ENCODE measurements around the gene HELZ.

Gene HELZ

GRCh38 chr17:67121316-67121891, 123.6 kb downstream of the HELZ start:
- no peaks in the 10 kb centered on the region for H3K4me1 ChIP-seq (ENCODE audit: insufficient read depth, low read length, severe bottlenecking)
- H3K9me2 ChIP-seq (ENCODE audit: low read depth, low read length), result no peaks in the 10 kb centered on the region
- no peaks in the 10 kb centered on the region for H4K20me1 ChIP-seq (ENCODE audit: insufficient read depth, low read length)
- H3K9ac ChIP-seq (ENCODE audit: low read length), result no peak overlapping the region
- H3K79me2 ChIP-seq (ENCODE audit: insufficient read depth, low read length), result no peaks in the 10 kb centered on the region
- peaks cover 80% of the 10 kb centered on the region for H3K36me3 ChIP-seq (ENCODE audit: insufficient read depth, low read length)
- peaks cover 3% of the 10 kb centered on the region; the same call in 1 of the 2 replicates for H3K9me3 ChIP-seq (ENCODE audit: low read length)
- no peak overlapping the region for H3K27ac ChIP-seq (ENCODE audit: low read depth, low read length, poor library complexity, severe bottlenecking)
- H3K27me3 ChIP-seq (ENCODE audit: insufficient read depth, low read length), result no peaks in the 10 kb centered on the region
- H3K4me3 ChIP-seq (ENCODE audit: low read depth, low read length, poor library complexity, severe bottlenecking), result no peak overlapping the region
- H3F3A ChIP-seq (ENCODE audit: insufficient read depth, low read length), result no peaks in the 10 kb centered on the region
- TF ChIP-seq, protein P1, sequence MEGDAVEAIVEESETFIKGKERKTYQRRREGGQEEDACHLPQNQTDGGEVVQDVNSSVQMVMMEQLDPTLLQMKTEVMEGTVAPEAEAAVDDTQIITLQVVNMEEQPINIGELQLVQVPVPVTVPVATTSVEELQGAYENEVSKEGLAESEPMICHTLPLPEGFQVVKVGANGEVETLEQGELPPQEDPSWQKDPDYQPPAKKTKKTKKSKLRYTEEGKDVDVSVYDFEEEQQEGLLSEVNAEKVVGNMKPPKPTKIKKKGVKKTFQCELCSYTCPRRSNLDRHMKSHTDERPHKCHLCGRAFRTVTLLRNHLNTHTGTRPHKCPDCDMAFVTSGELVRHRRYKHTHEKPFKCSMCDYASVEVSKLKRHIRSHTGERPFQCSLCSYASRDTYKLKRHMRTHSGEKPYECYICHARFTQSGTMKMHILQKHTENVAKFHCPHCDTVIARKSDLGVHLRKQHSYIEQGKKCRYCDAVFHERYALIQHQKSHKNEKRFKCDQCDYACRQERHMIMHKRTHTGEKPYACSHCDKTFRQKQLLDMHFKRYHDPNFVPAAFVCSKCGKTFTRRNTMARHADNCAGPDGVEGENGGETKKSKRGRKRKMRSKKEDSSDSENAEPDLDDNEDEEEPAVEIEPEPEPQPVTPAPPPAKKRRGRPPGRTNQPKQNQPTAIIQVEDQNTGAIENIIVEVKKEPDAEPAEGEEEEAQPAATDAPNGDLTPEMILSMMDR (IDR thresholded peaks at IDR 0.05; ENCODE audit: low read length), result no peak
- no peak for TF ChIP-seq EZH2 (IDR thresholded peaks at IDR 0.05; ENCODE audit: borderline replicate concordance, low read length)
- H3K4me2 ChIP-seq (ENCODE audit: low read length), result no peak overlapping the region
- H2AFZ ChIP-seq (ENCODE audit: low read length), result no peak overlapping the region

GRCh38 chr17:67119102-67119501, 125.9 kb downstream of the HELZ start:
- Histone ChIP-seq H3K4me2 (ENCODE audit: low read length) (no peak overlapping the region), H3K9me3 (ENCODE audit: low read length) (peaks cover 3% of the 10 kb centered on the region), H3K4me3 (ENCODE audit: low read depth, low read length, poor library complexity, severe bottlenecking) (no peak overlapping the region), H3K27me3 (ENCODE audit: insufficient read depth, low read length) (no peaks in the 10 kb centered on the region), H3K4me1 (ENCODE audit: insufficient read depth, low read length, severe bottlenecking) (no peaks in the 10 kb centered on the region), H4K20me1 (ENCODE audit: insufficient read depth, low read length) (no peaks in the 10 kb centered on the region), H3K9me2 (ENCODE audit: low read depth, low read length) (no peaks in the 10 kb centered on the region), H3K9ac (ENCODE audit: low read length) (no peak overlapping the region), H3K79me2 (ENCODE audit: insufficient read depth, low read length) (no peaks in the 10 kb centered on the region), H3F3A (ENCODE audit: insufficient read depth, low read length) (no peaks in the 10 kb centered on the region), H3K36me3 (ENCODE audit: insufficient read depth, low read length) (peaks cover 93% of the 10 kb centered on the region), H3K27ac (ENCODE audit: low read depth, low read length, poor library complexity, severe bottlenecking) (no peak overlapping the region), H2AFZ (ENCODE audit: low read length) (no peak overlapping the region)
- TF ChIP-seq, protein P1 (IDR thresholded peaks at IDR 0.05; ENCODE audit: low read length), result no peak
- TF ChIP-seq EZH2 (IDR thresholded peaks at IDR 0.05; ENCODE audit: borderline replicate concordance, low read length), result no peak

DNA sequence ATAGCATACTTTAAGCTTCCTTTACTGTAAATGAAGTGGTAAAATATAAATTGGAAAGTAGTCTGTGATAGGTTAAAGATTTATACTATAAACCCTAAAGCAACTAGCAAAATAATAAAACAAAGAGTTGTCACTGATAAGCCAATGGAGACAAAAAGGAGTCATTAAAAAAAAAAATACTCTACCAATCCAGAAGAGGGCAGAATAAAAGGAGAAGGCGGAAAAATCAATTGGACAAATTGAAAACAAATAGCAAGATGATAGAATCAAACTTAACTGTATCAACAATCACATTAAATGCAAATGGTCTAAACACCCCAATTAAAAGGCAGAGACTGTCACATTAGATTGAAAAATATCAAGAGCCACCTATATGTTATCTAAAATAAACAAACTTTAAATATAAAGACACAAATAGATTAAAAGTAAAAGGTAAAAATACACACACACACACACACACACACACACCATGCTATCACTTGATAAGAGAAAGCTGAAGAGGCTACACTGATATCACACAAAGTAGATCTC, 128.9 kb downstream of the HELZ start:
- no peak overlapping the region for H2AFZ ChIP-seq (ENCODE audit: low read length)
- H3F3A ChIP-seq (ENCODE audit: insufficient read depth, low read length), result no peaks in the 10 kb centered on the region
- H3K4me1 ChIP-seq (ENCODE audit: insufficient read depth, low read length, severe bottlenecking), result no peaks in the 10 kb centered on the region
- H4K20me1 ChIP-seq (ENCODE audit: insufficient read depth, low read length), result no peaks in the 10 kb centered on the region
- no peak overlapping the region for H3K4me3 ChIP-seq (ENCODE audit: low read depth, low read length, poor library complexity, severe bottlenecking)
- no peak overlapping the region for H3K4me2 ChIP-seq (ENCODE audit: low read length)
- H3K36me3 ChIP-seq (ENCODE audit: insufficient read depth, low read length), result peaks cover 92% of the 10 kb centered on the region
- H3K9me3 ChIP-seq (ENCODE audit: low read length), result peaks cover 3% of the 10 kb centered on the region
- no peak overlapping the region for H3K27ac ChIP-seq (ENCODE audit: low read depth, low read length, poor library complexity, severe bottlenecking)
- H3K27me3 ChIP-seq (ENCODE audit: insufficient read depth, low read length), result no peaks in the 10 kb centered on the region
- H3K9me2 ChIP-seq (ENCODE audit: low read depth, low read length), result no peaks in the 10 kb centered on the region
- H3K79me2 ChIP-seq (ENCODE audit: insufficient read depth, low read length), result no peaks in the 10 kb centered on the region
- H3K9ac ChIP-seq (ENCODE audit: low read length), result no peak overlapping the region
- TF ChIP-seq EZH2 (IDR thresholded peaks at IDR 0.05; ENCODE audit: borderline replicate concordance, low read length), result no peak
- TF ChIP-seq, protein P1 (IDR thresholded peaks at IDR 0.05; ENCODE audit: low read length), result peak; percentile 17; the same call in 1 of the 2 replicates

All from OCI-LY1 (cell line).